Psoas muscle (tissue), 8 donors: ENCODE results near the gene PSMB5. TPM values are rescaled to one million over a fixed set of nuclear protein-coding genes. Genes with fewer than 3 reads are reported as not detected.

ENCODE experiments used
- ATAC-seq, 4 donors: fragments of 200-7000 bp; cut with Tn5 transposase; one replicate each; pipeline ENCODE4 v1.9.1; 2020; ENCODE audit warnings: moderate library complexity in 3 of 4, mild to moderate bottlenecking in 2 of 4
- DNase-seq, 2 donors: peaks; one replicate each; pipeline ENCODE4 v3.0.0-alpha.2; 2020
- H3K27ac ChIP-seq: fragments of 200-600 bp; one replicate; pipeline ENCODE4 v1.8.0; 2022
- H3K27me3 ChIP-seq, 3 donors: fragments of 200-600 bp in 1 of 3; one replicate each; pipeline versions ENCODE4 v1.6.1 to v1.8.0; 2013 to 2022; ENCODE audit warnings: low read length in 2 of 3, mild to moderate bottlenecking in 2 of 3, moderate library complexity in 1 of 3; ENCODE audit not compliant: insufficient read depth in 3 of 3
- H3K36me3 ChIP-seq, 2 donors: fragments of 200-600 bp in 1 of 2; one replicate each; pipeline versions ENCODE4 v1.6.1 to v1.8.0; 2013 to 2022; ENCODE audit warnings: low read depth in 1 of 2, mild to moderate bottlenecking in 1 of 2, moderate library complexity in 1 of 2; ENCODE audit not compliant: insufficient read depth in 1 of 2
- H3K4me1 ChIP-seq: fragments of 200-600 bp; one replicate; pipeline ENCODE4 v1.8.0; 2022
- H3K4me3 ChIP-seq: fragments of 200-600 bp; one replicate; pipeline ENCODE4 v1.8.0; 2022; ENCODE audit warnings: mild to moderate bottlenecking
- H3K9me3 ChIP-seq: fragments of 200-600 bp; one replicate; pipeline ENCODE4 v1.8.0; 2022
- CTCF ChIP-seq: fragments of 200-600 bp; IDR thresholded peaks from one replicate; pipeline ENCODE4 v1.8.0; 2022; ENCODE audit warnings: antibody characterized with exemption
- WGBS, 3 donors: extraction: QIAGEN DNeasy Blood & Tissue Kit; methylation state at CpG; one replicate each; pipeline versions ENCODE4 v1.1.6 to v1.1.7; 2013; 5-methylcytosine and 5-hydroxymethylcytosine counted together
- intact Hi-C, 2 donors: fragments of 100-400 bp; cut with DNase I; formaldehyde crosslinking; loops; one replicate each; pipeline versions ENCODE4 v1.11.0 to v1.14.2; 2022
- polyA plus RNA-seq, 3 donors: library from polyadenylated mRNA; stranded (reverse); fragments of 200-250 nt; gene quantifications; one replicate each; pipeline ENCODE4 v1.2.3, GENCODE V29; 2013
- total RNA-seq, 4 donors: library from RNA; stranded (reverse); fragmentation: NEBNext Ultra II Directional in 2 of 4; extraction: Animal tissue kit (Norgen Biotek cat#: 25700) in 2 of 4; gene quantifications; one replicate each; pipeline versions ENCODE4 v1.2.1 to v1.2.4, GENCODE V29; 2021 to 2023
- donor health status: healthy with polysubstance abuse.
- donor health status: DM: no; HTN: no; CAD: no; lungs with moderate emphysema.
- donor health status: Bipolar disorder and iron deficiency.
- donor health status: healthy.
- donor health status: DM: yes; HTN: yes; CAD: no.
- donor health status: DM: no; HTN: no; CAD: no.
- donor health status: DM: no; HTN: no; CAD: no.
- donor health status: DM: yes; HTN: yes; CAD: no.

Gene PSMB5
- total and polyA plus RNA-seq, 7 donors = 156 to 619 (median 304) TPM

DNA sequence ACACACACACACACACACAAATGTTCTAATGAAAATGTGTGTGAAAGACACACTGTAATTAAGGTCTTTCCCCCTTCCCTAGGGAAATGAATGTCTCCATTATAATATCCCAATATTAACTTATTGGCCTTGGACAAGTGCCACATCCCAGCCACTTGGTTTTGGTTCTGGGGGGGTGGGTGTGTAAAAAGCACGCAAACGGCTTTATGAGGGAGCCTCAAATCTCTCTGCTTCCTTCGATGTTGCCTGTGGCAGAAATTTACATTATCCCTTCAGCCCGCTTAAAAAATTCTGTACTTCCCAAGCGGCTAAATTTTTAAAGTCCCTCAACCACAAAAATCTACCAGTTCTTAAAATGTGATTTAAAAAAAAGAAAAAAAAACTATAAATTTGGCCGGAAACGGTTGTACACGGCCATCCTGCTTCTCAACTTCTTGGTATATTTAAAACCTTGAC is 25.2 kb downstream of the PSMB5 start:
- Histone ChIP-seq H3K36me3 (no peaks in the 10 kb centered on the region), H3K27ac (peak overlapping the region; percentile 77), H3K9me3 (no peaks in the 10 kb centered on the region), H3K27me3 (no peaks in the 10 kb centered on the region), H3K4me3 (peak overlapping the region; percentile 66), H3K4me1 (peaks cover 19% of the 10 kb centered on the region)
- DNase-seq (no peak), ATAC-seq (no peak)
- no peak for TF ChIP-seq CTCF
- WGBS, 3 donors = 19 to 22% (median 20%) methylated on average over 8 of the region's 8 CpGs
- intact Hi-C loops = loop anchor here in 1 of 2 donors (2.0 kb wide), 1 partner anchor 25 kb away; the partner anchor contains the start of gene PSMB5

DNA sequence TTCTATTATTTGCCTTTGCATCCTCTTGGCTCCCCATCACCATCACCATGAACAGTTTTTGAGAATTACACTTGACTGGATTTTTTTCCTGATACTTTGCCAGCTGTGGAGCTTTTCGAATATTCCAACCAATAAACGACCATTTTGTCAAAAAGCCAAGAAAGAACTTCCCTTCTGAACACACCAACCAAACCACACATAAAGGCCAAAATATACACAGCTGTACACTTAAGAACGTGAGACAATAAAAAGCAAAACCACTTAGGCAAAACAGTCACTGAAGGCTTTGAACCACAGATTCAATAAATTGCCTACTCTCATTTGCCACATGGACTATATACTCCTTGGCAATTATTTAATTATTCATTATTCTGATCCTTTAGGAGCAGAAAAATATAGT is 25.9 kb downstream of the PSMB5 start:
- Histone ChIP-seq H3K9me3 (no peaks in the 10 kb centered on the region), H3K4me3 (peak overlapping the region; percentile 66), H3K4me1 (peaks cover 19% of the 10 kb centered on the region), H3K27ac (peak overlapping the region; percentile 77), H3K27me3 (no peaks in the 10 kb centered on the region), H3K36me3 (no peaks in the 10 kb centered on the region)
- ATAC-seq (no peak), DNase-seq (no peak)
- WGBS, 3 donors = 30 to 38% (median 34%) methylated on average over 3 of the region's 3 CpGs
- intact Hi-C loops = loop anchor here in 1 of 2 donors (2.0 kb wide), 1 partner anchor 26 kb away; the partner anchor contains the start of gene PSMB5
- no peak for TF ChIP-seq CTCF

DNA sequence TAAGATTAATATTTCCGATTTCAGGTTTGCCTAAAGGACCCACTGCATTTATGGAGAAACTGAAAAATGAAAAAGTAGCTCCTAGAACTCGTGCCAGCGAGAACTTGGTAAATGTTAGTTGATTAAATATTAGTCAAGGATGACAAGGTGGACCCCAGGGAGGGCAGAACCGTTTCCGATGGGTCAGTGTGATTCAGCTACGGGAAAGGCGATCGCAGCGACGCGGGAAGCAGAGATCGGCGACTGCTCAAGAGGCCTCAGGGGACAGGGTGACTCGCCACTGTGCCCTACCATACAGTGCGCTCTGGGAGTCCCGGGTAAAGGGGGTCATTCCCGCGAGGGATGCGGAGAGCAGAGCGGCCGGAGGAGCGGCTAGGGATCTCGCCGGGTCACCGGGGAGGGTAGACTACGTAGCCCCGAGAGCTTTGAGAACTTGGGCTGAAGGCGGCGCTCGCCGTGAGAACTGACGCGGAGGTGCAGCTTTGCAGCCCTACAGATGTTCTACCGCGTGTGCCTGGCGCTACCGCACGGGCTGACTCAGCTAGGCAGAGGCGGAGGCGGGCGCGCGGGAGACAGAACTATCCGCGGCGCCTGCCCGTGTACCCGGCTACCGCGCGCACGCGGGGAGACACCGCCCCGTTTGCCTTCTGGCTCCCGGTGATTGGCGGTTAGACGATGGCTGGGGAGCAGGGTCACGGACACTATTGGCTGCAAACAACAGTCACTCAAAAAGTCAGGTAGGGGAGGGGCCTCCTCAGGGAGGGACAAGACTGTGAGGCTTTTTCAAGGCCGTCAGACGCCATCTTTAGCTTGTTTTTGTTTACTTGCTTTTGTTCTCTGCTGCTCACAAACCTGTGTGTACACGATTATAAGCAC is 27.9 kb downstream of the PSMB5 start:
- Histone ChIP-seq H3K4me3 (peak overlapping the region; percentile 86), H3K4me1 (peaks cover 19% of the 10 kb centered on the region), H3K27me3 (no peaks in the 10 kb centered on the region), H3K27ac (peak overlapping the region; percentile 96), H3K36me3 (no peaks in the 10 kb centered on the region), H3K9me3 (no peaks in the 10 kb centered on the region)
- intact Hi-C loops = no loop called here
- 0 to 1% (median 0%) methylated on average over 57 to 62 of the region's 62 CpGs for WGBS, 3 donors
- peak; percentile 21 for TF ChIP-seq CTCF
- ATAC-seq (peak; percentile 97 to 99 (median 98)), DNase-seq (peak; percentile 96 to 98)

GRCh38 chr14:23006188-23006534 is 28.5 kb downstream of the PSMB5 start:
- ATAC-seq = no peak
- Histone ChIP-seq H3K9me3 (no peaks in the 10 kb centered on the region), H3K27me3 (no peaks in the 10 kb centered on the region), H3K4me3 (peak overlapping the region; percentile 86), H3K27ac (peak overlapping the region; percentile 96), H3K4me1 (peaks cover 19% of the 10 kb centered on the region), H3K36me3 (no peaks in the 10 kb centered on the region)
- no peak for DNase-seq
- TF ChIP-seq CTCF = no peak
- intact Hi-C loops = no loop called here
- WGBS, 3 donors = 57 to 60% (median 60%) methylated on average over 5 of the region's 5 CpGs
